ENCODE data around the gene EGFR.

Gene EGFR

GRCh38 chr7:55065511-55066229 lies 46.9 kb downstream of the EGFR start:
- no peak for DNase-seq

GRCh38 chr7:55066524-55066923 lies 47.7 kb downstream of the EGFR start:
- DNase-seq, result no peak

GRCh38 chr7:55066938-55067337 lies 48.1 kb downstream of the EGFR start:
- DNase-seq, result no peak

GRCh38 chr7:55067748-55068147 lies 48.9 kb downstream of the EGFR start:
- no peak for DNase-seq

- DNase-seq, result no peak
Observed at GRCh38 chr7:55069271-55069792, 50.5 kb downstream of the EGFR start.

GRCh38 chr7:55070271-55070743 lies 51.5 kb downstream of the EGFR start:
- no peak for DNase-seq

GRCh38 chr7:55070854-55071253 lies 52.0 kb downstream of the EGFR start:
- DNase-seq, result no peak

GRCh38 chr7:55071411-55072175 lies 52.8 kb downstream of the EGFR start:
- DNase-seq, result no peak

- no peak for DNase-seq
Observed at GRCh38 chr7:55072251-55072650, 53.4 kb downstream of the EGFR start.

- DNase-seq, result no peak
Observed at GRCh38 chr7:55073051-55073511, 54.3 kb downstream of the EGFR start.

GRCh38 chr7:55073976-55074528 lies 55.2 kb downstream of the EGFR start:
- peak; percentile 41 for DNase-seq

- no peak for DNase-seq
Observed at GRCh38 chr7:55075464-55076021, 56.7 kb downstream of the EGFR start.

- no peak for DNase-seq
Observed at GRCh38 chr7:55077561-55078410, 59.0 kb downstream of the EGFR start.

- no peak for DNase-seq
Observed at GRCh38 chr7:55078465-55079372, 59.9 kb downstream of the EGFR start.

- DNase-seq, result no peak
Observed at GRCh38 chr7:55080000-55080623, 61.3 kb downstream of the EGFR start.

- DNase-seq, result no peak
Observed at GRCh38 chr7:55081068-55081467, 62.3 kb downstream of the EGFR start.

GRCh38 chr7:55081472-55082227 lies 62.8 kb downstream of the EGFR start:
- no peak for DNase-seq

- DNase-seq, result no peak
Observed at GRCh38 chr7:55082228-55082603, 63.4 kb downstream of the EGFR start.

GRCh38 chr7:55083206-55083605 lies 64.4 kb downstream of the EGFR start:
- DNase-seq, result no peak

GRCh38 chr7:55084307-55084706 lies 65.5 kb downstream of the EGFR start:
- DNase-seq, result no peak

Measured in CD4-positive, alpha-beta T cell treated with Interleukin-15 for 1 hour (primary cell).